ENCODE results near the gene ITPRIP. TPM values are rescaled to one million over a fixed set of nuclear protein-coding genes. Genes with fewer than 3 reads are reported as not detected.

The ITPRIP gene
- total RNA-seq, 2 experiments from 2014 or later = 15.6 to 16.6 TPM

- Mint-ChIP-seq H3K9me3 (no peaks in the 10 kb centered on the region), H3K4me3 (peak overlapping the region; percentile 25), H3K27me3 (no peaks in the 10 kb centered on the region), H3K36me3 (no peaks in the 10 kb centered on the region), H3K4me1 (ENCODE audit: low read depth) (no peaks in the 10 kb centered on the region), H3K27ac (peak overlapping the region; percentile 43)
- no peak for DNase-seq
- CTCF ChIA-PET = interaction anchor here (0.6 to 11.0 kb wide), 15 partner anchors 8 to 196 kb away, joined by 3 to 240 read pairs (median 12); partner anchors contain the start of genes GSTO2 and ITPRIP
- POLR2A ChIA-PET = interaction anchor here (0.9 to 2.5 kb wide), 4 partner anchors 14 to 84 kb away, joined by 4 to 16 read pairs (median 6); partner anchors contain the start of gene ITPRIP
- intact Hi-C loops (cut with micrococcal nuclease) = loop anchor here (1.0 to 5.0 kb wide), 3 partner anchors 23 to 435 kb away; partner anchors contain the start of gene STN1
Observed at GRCh38 chr10:104351919-104352318, 13.7 kb upstream of the ITPRIP start.

- DNase-seq = no peak
- ChIA-PET POLR2A (interaction anchor here (0.9 to 2.5 kb wide), 6 partner anchors 13 to 83 kb away, joined by 4 to 16 read pairs (median 6); partner anchors contain the start of gene ITPRIP), CTCF (interaction anchor here (0.6 to 11.0 kb wide), 23 partner anchors 8 to 231 kb away, joined by 3 to 240 read pairs (median 6); partner anchors contain the start of genes GSTO2 and ITPRIP)
- Mint-ChIP-seq H3K27me3 (no peaks in the 10 kb centered on the region), H3K9me3 (no peaks in the 10 kb centered on the region), H3K36me3 (no peaks in the 10 kb centered on the region), H3K4me3 (peak overlapping the region; percentile 53), H3K4me1 (ENCODE audit: low read depth) (peaks cover 1% of the 10 kb centered on the region), H3K27ac (peak overlapping the region; percentile 68)
- intact Hi-C loops (cut with micrococcal nuclease) = loop anchor here (1.0 to 5.0 kb wide), 2 partner anchors 22 to 434 kb away; partner anchors contain the start of gene STN1
Observed at GRCh38 chr10:104351061-104351702, 12.9 kb upstream of the ITPRIP start.

- no peak for DNase-seq
- H3K27ac Mint-ChIP-seq = no peak overlapping the region
- H3K4me3 Mint-ChIP-seq = no peak overlapping the region
- intact Hi-C loops (cut with micrococcal nuclease) = loop anchor here (1.0 to 5.0 kb wide), 3 partner anchors 45 to 433 kb away; partner anchors contain the start of gene STN1
- ChIA-PET CTCF (interaction anchor here (0.6 to 11.0 kb wide), 20 partner anchors 9 to 230 kb away, joined by 3 to 240 read pairs (median 8); partner anchors contain the start of genes GSTO2 and ITPRIP), POLR2A (interaction anchor here (1.2 to 2.5 kb wide), 4 partner anchors 12 to 55 kb away, joined by 4 to 16 read pairs (median 10); partner anchors contain the start of gene ITPRIP)
- H3K9me3 Mint-ChIP-seq = no peaks in the 10 kb centered on the region
- H3K27me3 Mint-ChIP-seq = no peaks in the 10 kb centered on the region
- peaks cover 10% of the 10 kb centered on the region for H3K4me1 Mint-ChIP-seq (ENCODE audit: low read depth)
- no peaks in the 10 kb centered on the region for H3K36me3 Mint-ChIP-seq
Observed at GRCh38 chr10:104350127-104350635, 11.9 kb upstream of the ITPRIP start.

GRCh38 chr10:104349623-104350126 is 11.4 kb upstream of the ITPRIP start:
- H3K27me3 Mint-ChIP-seq = no peaks in the 10 kb centered on the region
- peaks cover 10% of the 10 kb centered on the region for H3K4me1 Mint-ChIP-seq (ENCODE audit: low read depth)
- H3K9me3 Mint-ChIP-seq = no peaks in the 10 kb centered on the region
- no peak overlapping the region for H3K4me3 Mint-ChIP-seq
- DNase-seq = no peak
- no peak overlapping the region for H3K27ac Mint-ChIP-seq
- H3K36me3 Mint-ChIP-seq = no peaks in the 10 kb centered on the region
- intact Hi-C loops (cut with micrococcal nuclease) = loop anchor here (1.0 to 5.0 kb wide), 3 partner anchors 44 to 432 kb away; partner anchors contain the start of gene STN1
- POLR2A ChIA-PET = interaction anchor here (0.6 to 2.5 kb wide), 4 partner anchors 11 to 43 kb away, joined by 4 to 16 read pairs (median 8); partner anchors contain the start of gene ITPRIP
- CTCF ChIA-PET = interaction anchor here (0.6 to 11.0 kb wide), 12 partner anchors 8 to 94 kb away, joined by 3 to 240 read pairs (median 13); partner anchors contain the start of gene ITPRIP

- H3K4me3 Mint-ChIP-seq = no peak overlapping the region
- no peak for DNase-seq
- no peaks in the 10 kb centered on the region for H3K9me3 Mint-ChIP-seq
- peaks cover 10% of the 10 kb centered on the region for H3K4me1 Mint-ChIP-seq (ENCODE audit: low read depth)
- no peaks in the 10 kb centered on the region for H3K36me3 Mint-ChIP-seq
- intact Hi-C loops (cut with micrococcal nuclease) = no loop called here
- no peaks in the 10 kb centered on the region for H3K27me3 Mint-ChIP-seq
- H3K27ac Mint-ChIP-seq = no peak overlapping the region
- POLR2A ChIA-PET = no interaction called here
- CTCF ChIA-PET = interaction anchor here (1.2 to 11.0 kb wide), 6 partner anchors 11 to 74 kb away, joined by 3 to 240 read pairs (median 40); partner anchors contain the start of gene ITPRIP
Observed at GRCh38 chr10:104348601-104349000, 10.3 kb upstream of the ITPRIP start.

- DNase-seq = no peak
- Mint-ChIP-seq H3K27me3 (no peaks in the 10 kb centered on the region), H3K4me3 (no peak overlapping the region), H3K9me3 (no peaks in the 10 kb centered on the region), H3K36me3 (no peaks in the 10 kb centered on the region), H3K27ac (no peak overlapping the region), H3K4me1 (ENCODE audit: low read depth) (peaks cover 10% of the 10 kb centered on the region)
- ChIA-PET CTCF (interaction anchor here (3.7 to 11.0 kb wide), 4 partner anchors 9 to 73 kb away, joined by 13 to 240 read pairs (median 123); partner anchors contain the start of gene ITPRIP), POLR2A (interaction anchor here (0.9 kb wide), 1 partner anchor 9 kb away, joined by 4 read pairs; no protein-coding TSS in a partner anchor)
- intact Hi-C loops (cut with micrococcal nuclease) = no loop called here
Observed at GRCh38 chr10:104347295-104348045, 9.2 kb upstream of the ITPRIP start.

- Mint-ChIP-seq H3K4me1 (ENCODE audit: low read depth) (peaks cover 10% of the 10 kb centered on the region), H3K4me3 (no peak overlapping the region), H3K27ac (peak overlapping the region; percentile 47), H3K27me3 (no peaks in the 10 kb centered on the region), H3K36me3 (no peaks in the 10 kb centered on the region), H3K9me3 (no peaks in the 10 kb centered on the region)
- ChIA-PET CTCF (interaction anchor here (3.7 to 11.0 kb wide), 3 partner anchors 41 to 71 kb away, joined by 13 to 240 read pairs (median 186); no protein-coding TSS in a partner anchor), POLR2A (no interaction called here)
- DNase-seq = no peak
- intact Hi-C loops (cut with micrococcal nuclease) = no loop called here
Observed at GRCh38 chr10:104345941-104346340, 7.7 kb upstream of the ITPRIP start.

GRCh38 chr10:104345515-104345914 is 7.2 kb upstream of the ITPRIP start:
- Mint-ChIP-seq H3K4me3 (no peak overlapping the region), H3K27ac (no peak overlapping the region), H3K4me1 (ENCODE audit: low read depth) (peaks cover 10% of the 10 kb centered on the region), H3K27me3 (no peaks in the 10 kb centered on the region), H3K36me3 (no peaks in the 10 kb centered on the region), H3K9me3 (no peaks in the 10 kb centered on the region)
- ChIA-PET CTCF (interaction anchor here (3.7 to 11.0 kb wide), 3 partner anchors 40 to 71 kb away, joined by 13 to 240 read pairs (median 186); no protein-coding TSS in a partner anchor), POLR2A (no interaction called here)
- no peak for DNase-seq
- intact Hi-C loops (cut with micrococcal nuclease) = no loop called here

GRCh38 chr10:104344219-104344618 is 6.0 kb upstream of the ITPRIP start:
- no peak overlapping the region for H3K27ac Mint-ChIP-seq
- DNase-seq = no peak
- H3K4me3 Mint-ChIP-seq = no peak overlapping the region
- intact Hi-C loops (cut with micrococcal nuclease) = no loop called here
- peaks cover 20% of the 10 kb centered on the region for H3K4me1 Mint-ChIP-seq (ENCODE audit: low read depth)
- ChIA-PET POLR2A (no interaction called here), CTCF (interaction anchor here (1.0 to 1.3 kb wide), 2 partner anchors 7 to 51 kb away, joined by 3 read pairs; no protein-coding TSS in a partner anchor)
- no peaks in the 10 kb centered on the region for H3K36me3 Mint-ChIP-seq
- H3K27me3 Mint-ChIP-seq = no peaks in the 10 kb centered on the region
- H3K9me3 Mint-ChIP-seq = no peaks in the 10 kb centered on the region

GRCh38 chr10:104342941-104343411 is 4.7 kb upstream of the ITPRIP start:
- CTCF ChIA-PET = interaction anchor here (1.0 to 2.0 kb wide), 6 partner anchors 9 to 68 kb away, joined by 3 to 5 read pairs (median 3); partner anchors contain the start of gene CFAP58
- Mint-ChIP-seq H3K27me3 (no peaks in the 10 kb centered on the region), H3K4me1 (ENCODE audit: low read depth) (peaks cover 23% of the 10 kb centered on the region), H3K4me3 (no peak overlapping the region), H3K36me3 (no peaks in the 10 kb centered on the region), H3K9me3 (no peaks in the 10 kb centered on the region), H3K27ac (no peak overlapping the region)
- DNase-seq = no peak
- intact Hi-C loops (cut with micrococcal nuclease) = no loop called here
- POLR2A ChIA-PET = no interaction called here

- POLR2A ChIA-PET = no interaction called here
- H3K9me3 Mint-ChIP-seq = no peaks in the 10 kb centered on the region
- H3K4me3 Mint-ChIP-seq = no peak overlapping the region
- no peak for DNase-seq
- intact Hi-C loops (cut with micrococcal nuclease) = no loop called here
- H3K4me1 Mint-ChIP-seq (ENCODE audit: low read depth) = peaks cover 29% of the 10 kb centered on the region
- peaks cover 4% of the 10 kb centered on the region for H3K36me3 Mint-ChIP-seq
- no peak overlapping the region for H3K27ac Mint-ChIP-seq
- no peaks in the 10 kb centered on the region for H3K27me3 Mint-ChIP-seq
- CTCF ChIA-PET = interaction anchor here (0.7 to 2.0 kb wide), 7 partner anchors 9 to 49 kb away, joined by 3 to 6 read pairs (median 4); partner anchors contain the start of gene CFAP58
Observed at GRCh38 chr10:104340641-104341040, 2.4 kb upstream of the ITPRIP start.
